Renal cortex interstitium (tissue), 11 donors: ENCODE data around the gene CNN1. TPM values are rescaled to one million over a fixed set of nuclear protein-coding genes. Genes with fewer than 3 reads are reported as not detected.
"Not testable (repeated sequence)": the region's sequence is repeated elsewhere in the genome, so short reads cannot be mapped to it uniquely, and the experiment has no call there.

ENCODE experiments used
- DNase-seq, 11 donors: peaks; one replicate each; pipeline ENCODE4 v3.0.0-alpha.2; 2013; ENCODE audit warnings: low read depth in 9 of 11, low spot score in 4 of 11; ENCODE audit errors: extremely low read depth in 1 of 11
- polyA plus RNA-seq, 3 donors: library from polyadenylated mRNA; unstranded; fragments of 120-200 nt; gene quantifications; one replicate each; pipeline ENCODE4 v1.2.1, GENCODE V29; 2013; ENCODE audit not compliant: insufficient read length in 3 of 3

Gene CNN1
- polyA plus RNA-seq, 3 donors = 4.3 to 4.5 (median 4.4) TPM

DNA sequence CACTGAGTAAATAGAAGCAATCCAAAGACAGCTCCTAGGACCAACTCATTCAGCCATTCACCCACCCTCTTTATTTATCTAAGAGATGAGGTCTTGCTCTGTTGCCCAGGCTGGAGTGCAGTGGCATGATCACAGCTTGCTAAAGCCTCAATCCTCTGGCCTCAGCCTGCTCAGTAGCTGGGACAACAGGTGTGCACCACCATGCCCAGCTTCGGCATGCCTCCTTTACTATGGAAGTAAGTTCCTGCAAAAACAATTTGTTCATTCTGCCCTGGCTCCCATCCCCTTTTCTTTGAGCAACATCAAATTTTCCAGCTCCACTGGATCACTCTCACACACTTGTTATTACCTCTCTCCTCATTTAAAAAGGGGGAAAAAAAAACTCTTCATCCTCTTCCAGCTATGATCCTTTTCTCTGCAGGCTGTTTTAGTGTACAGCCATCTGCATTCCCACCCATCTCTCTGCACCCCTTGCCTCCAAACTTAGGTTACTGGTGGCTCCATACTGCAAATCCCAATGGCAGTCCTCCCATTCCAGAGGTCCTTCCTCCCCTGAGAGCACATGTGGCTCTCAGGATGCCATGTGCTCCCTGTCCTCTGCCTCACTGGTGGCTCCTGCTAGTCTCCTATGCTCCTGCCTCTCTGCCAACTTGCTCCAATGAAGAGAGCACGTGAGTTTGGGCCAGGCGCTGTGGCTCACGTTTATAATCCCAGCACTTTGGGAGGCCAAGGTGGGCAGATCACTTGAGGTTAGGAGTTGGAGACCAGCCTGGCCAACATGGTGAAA is 18.2 kb downstream of the CNN1 start:
- DNase-seq = no peak

- peak; percentile 94 to 98 (median 97) for DNase-seq
Measured at GRCh38 chr19:11558881-11559828, 20.5 kb downstream of the CNN1 start, which contains the start of gene ELOF1. Gene ELOF1, minus strand, starts transcription at chr19:11559230. Its CDS starts 4,883 bp downstream, at chr19:11554347.

- peak in 7 of 11 donors; percentile 50 to 75 (median 65) for DNase-seq
Measured at GRCh38 chr19:11560404-11561051, 21.9 kb downstream of the CNN1 start.

DNA sequence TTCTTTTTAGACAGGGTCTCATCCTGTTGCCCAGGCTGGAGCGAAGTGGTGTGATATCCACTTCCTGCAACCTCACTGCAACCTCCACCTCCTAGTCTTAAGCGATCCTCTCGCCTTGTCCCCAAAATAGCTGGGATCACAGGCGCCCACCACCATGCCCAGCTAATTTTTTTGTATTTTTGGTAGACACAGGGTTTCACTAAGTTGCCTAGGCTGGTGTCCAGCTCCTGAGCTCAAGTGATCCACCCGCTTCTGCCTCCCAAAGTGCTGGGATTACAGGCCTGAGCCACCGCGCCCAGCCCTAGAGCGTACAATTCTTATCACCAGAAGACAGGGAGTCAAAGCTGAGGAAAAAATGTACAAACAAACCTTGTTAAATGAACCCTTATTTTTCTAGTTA is 24.9 kb downstream of the CNN1 start:
- DNase-seq = no peak

DNA sequence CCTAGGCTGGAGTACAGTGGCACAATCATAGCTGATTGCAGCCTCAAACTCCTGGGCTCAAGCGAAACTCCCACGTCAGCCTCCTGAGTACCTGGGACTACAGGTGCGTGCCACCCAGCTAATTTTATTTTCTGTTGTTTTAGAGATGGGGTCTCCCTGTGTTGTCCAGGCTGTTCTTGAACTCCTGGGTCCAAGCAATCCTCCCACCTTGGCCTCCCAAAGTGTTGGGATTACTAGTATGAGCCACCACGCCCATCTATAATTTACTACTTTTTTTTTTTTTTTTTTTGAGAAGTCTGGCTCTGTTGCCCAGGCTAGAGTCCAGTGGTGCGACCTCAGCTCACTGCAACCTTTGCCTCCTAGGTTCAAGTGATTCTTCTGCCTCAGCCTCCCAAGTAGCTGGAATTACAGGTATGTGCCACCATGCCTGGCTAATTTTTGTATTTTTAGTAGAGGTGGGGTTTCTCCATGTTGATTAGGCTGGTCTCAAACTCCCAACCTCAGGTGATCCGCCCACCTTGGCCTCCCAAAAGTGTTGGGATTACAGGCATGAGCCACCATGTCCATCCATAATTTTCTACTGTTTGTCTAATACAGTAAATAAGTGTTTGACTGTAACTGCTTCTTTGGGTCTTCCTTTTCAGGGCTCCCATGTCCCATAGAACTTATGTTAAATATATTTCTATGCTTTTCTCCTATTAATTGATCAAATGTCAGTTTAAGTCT is 25.6 kb downstream of the CNN1 start:
- not testable (repeated sequence) for DNase-seq

- not testable (repeated sequence) for DNase-seq
Measured at GRCh38 chr19:11565649-11565980, 27.0 kb downstream of the CNN1 start.

- no peak for DNase-seq
Measured at GRCh38 chr19:11566164-11566563, 27.5 kb downstream of the CNN1 start.

DNA sequence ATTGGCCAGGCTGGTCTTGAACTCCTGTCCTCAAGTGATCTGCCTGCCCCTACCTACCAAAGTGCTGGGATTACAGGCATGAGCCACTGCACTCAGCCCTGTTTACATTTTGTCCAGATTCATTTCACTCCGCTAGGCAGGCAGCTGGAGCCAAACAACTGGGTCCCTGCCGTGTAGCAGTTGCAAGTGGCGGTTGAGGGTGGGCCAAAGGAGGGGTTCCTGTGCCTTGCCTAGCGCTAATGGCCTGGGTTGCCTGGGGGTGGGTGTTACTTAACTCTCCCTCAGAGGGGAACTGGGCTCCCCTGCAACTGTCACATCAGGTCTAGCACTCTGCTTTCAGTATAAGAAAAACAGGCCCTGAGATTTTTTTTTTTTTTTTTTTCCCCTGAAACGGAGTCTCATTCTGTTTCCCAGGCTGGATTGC is 31.4 kb downstream of the CNN1 start:
- DNase-seq = no peak

DNA sequence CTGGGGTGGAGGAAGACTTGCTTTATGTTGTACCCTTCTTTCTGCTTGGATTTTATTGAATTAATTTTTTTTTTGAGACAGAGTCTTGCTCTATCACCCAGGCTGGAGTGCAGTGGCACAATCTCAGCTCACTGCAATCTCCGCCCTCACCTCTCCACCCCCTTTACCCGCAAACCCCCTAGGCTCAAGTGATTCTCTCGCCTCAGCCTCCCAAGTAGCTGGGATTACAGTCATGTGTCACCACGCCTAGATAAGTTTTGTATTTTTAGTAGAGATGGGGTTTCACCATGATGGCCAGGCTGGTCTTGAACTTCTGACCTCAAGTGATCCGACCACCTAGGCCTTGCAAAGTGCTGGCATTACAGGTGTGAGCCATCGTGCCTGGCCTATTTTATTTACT is 34.7 kb downstream of the CNN1 start:
- not testable (repeated sequence) for DNase-seq

DNA sequence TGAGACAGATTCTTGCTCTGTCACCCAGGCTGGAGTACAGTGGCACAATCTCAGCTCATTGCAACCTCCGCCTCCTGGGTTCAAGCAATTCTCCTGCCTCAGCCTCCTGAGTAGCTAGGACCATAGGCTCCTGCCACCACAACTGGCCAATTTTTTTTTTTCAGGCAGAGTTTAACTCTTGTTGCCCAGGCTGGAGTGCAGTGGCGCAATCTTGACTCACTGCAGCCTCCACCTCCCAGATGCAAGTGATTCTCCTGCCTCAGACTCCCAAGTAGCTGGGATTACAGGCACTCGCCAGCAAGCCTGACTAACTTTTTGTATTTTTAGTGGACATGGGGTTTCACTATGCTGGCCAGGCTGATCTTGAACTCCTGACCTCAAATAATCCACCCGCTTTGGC is 35.1 kb downstream of the CNN1 start:
- DNase-seq = not testable (repeated sequence)

DNA sequence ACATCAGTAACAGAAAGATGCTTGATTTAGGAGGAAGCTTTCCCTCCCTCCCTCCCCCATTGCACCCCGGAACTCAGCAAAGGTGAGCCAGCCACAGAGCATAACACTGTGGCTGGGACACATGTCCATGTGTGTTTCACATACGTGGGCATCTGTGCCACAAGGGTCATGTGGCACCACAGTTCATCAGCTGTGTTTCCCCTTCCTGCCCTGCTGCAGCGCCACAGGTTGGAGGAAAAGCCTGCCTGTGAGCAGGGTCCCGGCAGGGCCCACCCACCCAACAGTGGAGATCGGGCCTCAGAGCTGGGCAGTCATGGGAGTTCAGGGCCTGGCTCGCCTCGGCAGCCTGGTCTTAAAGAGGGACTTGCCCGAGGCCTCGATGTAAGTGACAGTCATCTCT is 36.0 kb downstream of the CNN1 start:
- DNase-seq = no peak

DNA sequence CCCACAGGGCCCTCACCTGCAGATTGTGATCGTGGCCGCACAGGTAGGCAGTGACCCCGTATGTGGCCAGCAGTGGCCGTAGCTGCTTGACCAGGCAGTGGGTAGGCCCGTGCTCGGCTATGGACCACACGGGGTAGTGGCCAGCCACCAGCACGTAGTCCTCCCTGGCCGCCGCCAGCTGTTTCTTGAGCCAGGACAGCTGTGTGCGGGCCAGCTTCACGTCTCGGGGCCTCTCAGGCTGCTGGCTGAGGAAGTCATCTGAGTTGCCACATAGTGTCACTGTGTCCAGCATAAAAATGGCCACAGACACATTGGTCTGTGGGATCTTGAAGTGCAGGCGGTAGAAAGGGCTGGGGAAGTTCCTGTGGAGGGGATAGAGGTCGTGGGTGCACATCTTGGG is 37.6 kb downstream of the CNN1 start:
- no peak for DNase-seq

- no peak for DNase-seq
Measured at GRCh38 chr19:11577451-11578257, 39.0 kb downstream of the CNN1 start, which contains the start of gene ACP5. Gene ACP5, minus strand, starts transcription at chr19:11577645. Its CDS starts 328 bp downstream, at chr19:11577317.

- peak in 1 of 11 donors; percentile 45 for DNase-seq
Measured at GRCh38 chr19:11578258-11579142, 39.8 kb downstream of the CNN1 start.

DNA sequence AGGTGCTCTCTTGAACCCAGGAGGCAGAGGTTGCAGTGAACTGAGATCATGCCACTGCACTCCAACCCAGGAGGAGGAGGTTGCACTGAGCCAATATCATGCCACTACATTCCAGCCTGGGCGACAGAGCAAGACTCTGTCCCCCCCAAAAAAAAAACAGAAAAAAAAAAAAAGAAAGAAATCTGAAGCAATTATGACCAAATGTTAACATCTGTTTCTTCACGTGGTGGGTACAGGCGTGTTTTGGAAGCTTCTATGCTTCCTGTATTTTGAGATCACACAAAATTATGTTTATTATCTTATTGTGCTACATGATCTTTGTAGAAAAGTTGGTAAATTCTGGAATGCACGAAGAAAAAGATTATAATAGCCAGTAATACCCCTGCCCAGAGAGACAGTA is 41.5 kb downstream of the CNN1 start:
- no peak for DNase-seq

GRCh38 chr19:11581740-11582139 is 43.1 kb downstream of the CNN1 start:
- DNase-seq = no peak

DNA sequence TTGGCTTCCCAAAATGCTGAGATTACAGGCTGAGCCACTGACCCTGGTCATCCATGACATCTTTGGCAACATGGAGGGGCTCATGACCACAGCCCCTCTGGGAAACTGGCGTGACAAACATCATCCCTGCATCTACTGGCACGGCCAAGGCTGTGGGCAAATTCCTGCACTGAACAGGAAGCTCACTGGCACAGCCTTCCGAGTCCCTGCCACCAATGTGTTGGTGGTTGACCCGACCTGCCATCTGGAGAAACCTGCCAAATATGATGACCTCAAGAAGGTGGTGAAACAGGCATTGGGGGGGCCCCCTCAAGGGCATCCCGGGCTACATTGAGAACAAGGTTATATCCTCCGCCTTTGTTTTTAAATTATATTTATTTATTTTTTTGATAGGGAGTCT is 47.7 kb downstream of the CNN1 start:
- DNase-seq = no peak
